Body of pancreas (tissue), 4 donors: ENCODE data around the gene TEX2. TPM values are rescaled to one million over a fixed set of nuclear protein-coding genes. Genes with fewer than 3 reads are reported as not detected.

Experiments used
- ATAC-seq: fragments of 150-250 bp; one replicate; pipeline ENCODE4 v1.9.1; 2016
- DNase-seq, 4 donors: peaks; one replicate each; pipeline ENCODE4 v3.0.0-alpha.2; 2019
- H3K27ac ChIP-seq, 4 donors: fragments of 200-600 bp; sonication (generic); 1 replicate in 3 of 4; 2 replicates in 1 of 4; pipeline versions ENCODE4 v1.5.1 to v1.6.1; 2016 to 2019; ENCODE audit warnings: mild to moderate bottlenecking in 1 of 4, mixed read lengths in 1 of 4, moderate library complexity in 1 of 4
- H3K27me3 ChIP-seq, 2 donors: fragments of 200-600 bp; sonication (generic); one replicate each; pipeline ENCODE4 v1.6.0; 2016; ENCODE audit warnings: mild to moderate bottlenecking in 1 of 2
- H3K36me3 ChIP-seq, 2 donors: fragments of 200-600 bp; sonication (generic); replicated peaks in 1 of 2; 2 replicates each; pipeline ENCODE4 v1.5.1; 2016; ENCODE audit warnings: low read depth in 2 of 2; ENCODE audit not compliant: insufficient read depth in 1 of 2
- H3K4me1 ChIP-seq: fragments of 200-600 bp; sonication (generic); one replicate; pipeline ENCODE4 v1.6.0; 2016
- H3K4me3 ChIP-seq, 2 donors: fragments of 200-600 bp; sonication (generic); 1 replicate in 1 of 2; 2 replicates in 1 of 2; pipeline ENCODE4 v1.5.1; 2016 to 2019
- H3K9me3 ChIP-seq, 3 donors: fragments of 200-600 bp; sonication (generic); 1 replicate in 2 of 3; 2 replicates in 1 of 3; pipeline ENCODE4 v1.5.1; 2016
- CTCF ChIP-seq, 7 experiments: fragments of 450-650 bp in 4 of 7; fragments of 200-600 bp in 3 of 7; sonication (generic) in 3 of 7; IDR thresholded peaks; one replicate each; pipeline ENCODE4 v1.5.1; 2016 to 2019; ENCODE audit warnings: antibody characterized with exemption in 7 of 7
- POLR2A ChIP-seq, 3 donors: fragments of 450-650 bp; IDR thresholded peaks; one replicate each; pipeline ENCODE4 v1.6.1; 2016; ENCODE audit warnings: antibody characterized with exemption in 3 of 3, mild to moderate bottlenecking in 2 of 3
- WGBS, 2 donors: methylation state at CpG; one replicate each; pipeline ENCODE4 v1.1.5; 2017; 5-methylcytosine and 5-hydroxymethylcytosine counted together
- intact Hi-C: fragments of 100-400 bp; cut with DNase I; formaldehyde crosslinking; loops from one replicate; pipeline ENCODE4 v1.15.1; 2023
- total RNA-seq, 2 donors: library from RNA; depleted of rRNA; stranded (reverse); fragments of >200 nt; gene quantifications; one replicate each; pipeline ENCODE4 v1.1.0, GENCODE V29; 2016

The TEX2 gene
- total RNA-seq, 2 donors from 2014 or later, result 36.1 to 82.1 TPM

GRCh38 chr17:64146418-64147109 is 116.5 kb downstream of the TEX2 start:
- no peak for TF ChIP-seq POLR2A (IDR thresholded peaks at IDR 0.05)
- DNase-seq (peak; percentile 67 to 75 (median 69)), ATAC-seq (peak; percentile 4)
- 2 to 5% methylated on average over 5 to 34 of the region's 34 CpGs for WGBS, 2 donors
- Histone ChIP-seq H3K9me3 (no peaks in the 10 kb centered on the region), H3K36me3 (no peaks in the 10 kb centered on the region), H3K4me3 (peak overlapping the region; percentile 50 to 73), H3K4me1 (peaks cover 57% of the 10 kb centered on the region), H3K27ac (peak overlapping the region; percentile 93 to 95 (median 94)), H3K27me3 (no peaks in the 10 kb centered on the region)
- intact Hi-C loops, result no loop called here

GRCh38 chr17:64145751-64146417 is 117.2 kb downstream of the TEX2 start:
- no peaks in the 10 kb centered on the region for H3K36me3 ChIP-seq
- H3K27ac ChIP-seq, result peak overlapping the region; percentile 93 to 95 (median 94)
- H3K4me1 ChIP-seq, result peaks cover 50% of the 10 kb centered on the region
- peak; percentile 92 for ATAC-seq
- DNase-seq, result peak; percentile 97 to 99 (median 98)
- TF ChIP-seq CTCF (IDR thresholded peaks at IDR 0.05) (peak in 3 of 7 experiments; percentile 17 to 24 (median 20)), POLR2A (IDR thresholded peaks at IDR 0.05) (peak; percentile 97 to 100 (median 100))
- H3K9me3 ChIP-seq, result no peaks in the 10 kb centered on the region
- H3K4me3 ChIP-seq, result peak overlapping the region; percentile 50 to 73
- H3K27me3 ChIP-seq, result no peaks in the 10 kb centered on the region
- intact Hi-C loops, result no loop called here
- WGBS, 2 donors, result 0 to 4% methylated on average over 4 to 51 of the region's 51 CpGs

- WGBS, 2 donors, result 0 to 1% methylated on average over 15 of the region's 15 CpGs
- Histone ChIP-seq H3K4me1 (peaks cover 45% of the 10 kb centered on the region), H3K27ac (peak overlapping the region; percentile 73 to 94 (median 94)), H3K27me3 (no peaks in the 10 kb centered on the region), H3K4me3 (no peak overlapping the region), H3K9me3 (no peaks in the 10 kb centered on the region), H3K36me3 (no peaks in the 10 kb centered on the region)
- peak; percentile 7 for ATAC-seq
- DNase-seq, result no peak
- no peak for TF ChIP-seq CTCF (IDR thresholded peaks at IDR 0.05)
- no peak for TF ChIP-seq POLR2A (IDR thresholded peaks at IDR 0.05)
- intact Hi-C loops, result no loop called here
Observed at GRCh38 chr17:64145375-64145750, 117.7 kb downstream of the TEX2 start.

- Histone ChIP-seq H3K4me1 (peaks cover under 1% of the 10 kb centered on the region), H3K9me3 (no peaks in the 10 kb centered on the region), H3K27ac (no peak overlapping the region), H3K36me3 (no peaks in the 10 kb centered on the region), H3K4me3 (no peak overlapping the region), H3K27me3 (no peaks in the 10 kb centered on the region)
- intact Hi-C loops, result loop anchor here (5.0 kb wide), 2 partner anchors 112 to 227 kb away; partner anchors contain the start of gene CSHL1
- DNase-seq (no peak), ATAC-seq (no peak)
- WGBS, 2 donors, result 29 to 35% methylated on average over 6 of the region's 6 CpGs
- TF ChIP-seq CTCF (IDR thresholded peaks at IDR 0.05) (no peak), POLR2A (IDR thresholded peaks at IDR 0.05) (no peak)
Observed at GRCh38 chr17:64139542-64139941, 123.5 kb downstream of the TEX2 start.

- intact Hi-C loops, result loop anchor here (5.0 kb wide), 2 partner anchors 111 to 226 kb away; partner anchors contain the start of gene CSHL1
- no peaks in the 10 kb centered on the region for H3K4me1 ChIP-seq
- no peak overlapping the region for H3K27ac ChIP-seq
- no peaks in the 10 kb centered on the region for H3K9me3 ChIP-seq
- no peak overlapping the region for H3K4me3 ChIP-seq
- no peak for DNase-seq
- no peak for ATAC-seq
- no peaks in the 10 kb centered on the region for H3K36me3 ChIP-seq
- H3K27me3 ChIP-seq, result no peaks in the 10 kb centered on the region
- TF ChIP-seq POLR2A (IDR thresholded peaks at IDR 0.05), result no peak
- TF ChIP-seq CTCF (IDR thresholded peaks at IDR 0.05), result no peak
- WGBS, 2 donors, result 85 to 95% methylated on average over 2 of the region's 2 CpGs
Observed at GRCh38 chr17:64138441-64138840, 124.6 kb downstream of the TEX2 start.
